Sigmoid colon (tissue), 7 donors: ENCODE results near the gene SIPA1. TPM values are rescaled to one million over a fixed set of nuclear protein-coding genes. Genes with fewer than 3 reads are reported as not detected.
A peak's percentile ranks its signal among the peaks of the same experiment; 100 is the strongest.

Source experiments
- DNase-seq: peaks from one replicate; pipeline ENCODE4 v3.0.0-alpha.2; 2019
- H3K27ac ChIP-seq, 4 donors: fragments of 200-600 bp; sonication (generic); one replicate each; pipeline ENCODE4 v1.5.1; 2016 to 2019; ENCODE audit warnings: mild to moderate bottlenecking in 1 of 4
- H3K27me3 ChIP-seq, 3 donors: fragments of 200-600 bp; sonication (generic); one replicate each; pipeline ENCODE4 v1.5.1; 2019; ENCODE audit warnings: mild to moderate bottlenecking in 1 of 3
- H3K36me3 ChIP-seq, 4 donors: fragments of 200-600 bp; sonication (generic); one replicate each; pipeline ENCODE4 v1.5.1; 2016 to 2019
- H3K4me1 ChIP-seq, 4 donors: fragments of 200-600 bp; sonication (generic); one replicate each; pipeline ENCODE4 v1.5.1; 2017 to 2019
- H3K4me3 ChIP-seq, 4 donors: fragments of 200-600 bp; sonication (generic); one replicate each; pipeline ENCODE4 v1.5.1; 2017 to 2019; ENCODE audit warnings: mild to moderate bottlenecking in 2 of 4, moderate library complexity in 1 of 4
- H3K9me3 ChIP-seq, 4 donors: fragments of 200-600 bp in 3 of 4; sonication (generic) in 3 of 4; one replicate each; pipeline versions ENCODE4 v1.5.1 to v1.6.1; 2013 to 2019
- EP300 ChIP-seq, 4 donors: sonication (generic); formaldehyde crosslinking; IDR thresholded peaks; one replicate each; pipeline ENCODE4 v1.6.1; 2017; ENCODE audit warnings: antibody characterized with exemption in 4 of 4
- POLR2A ChIP-seq, 2 donors: fragments of 450-650 bp; IDR thresholded peaks; one replicate each; pipeline ENCODE4 v1.6.1; 2016; ENCODE audit warnings: antibody characterized with exemption in 2 of 2, mild to moderate bottlenecking in 2 of 2, moderate library complexity in 2 of 2
- POLR2AphosphoS5 ChIP-seq, 4 donors: sonication (generic); formaldehyde crosslinking; IDR thresholded peaks; one replicate each; pipeline ENCODE4 v1.6.1; 2017; ENCODE audit warnings: antibody characterized with exemption in 4 of 4
- WGBS, 2 donors: extraction: QIAGEN DNeasy Blood & Tissue Kit; methylation state at CpG; one replicate each; pipeline ENCODE4 v1.1.7; 2013; 5-methylcytosine and 5-hydroxymethylcytosine counted together
- intact Hi-C: fragments of 100-400 bp; cut with DNase I; formaldehyde crosslinking; loops from one replicate; pipeline ENCODE4 v1.15.1; 2023
- polyA plus RNA-seq, 3 donors: library from polyadenylated mRNA; stranded (reverse); fragments of 200-250 nt; gene quantifications; one replicate each; pipeline ENCODE4 v1.2.3, GENCODE V29; 2013
- total RNA-seq, 4 donors: library from RNA; depleted of rRNA; stranded (reverse); fragments of >200 nt; gene quantifications; one replicate each; pipeline ENCODE4 v1.1.0, GENCODE V29; 2016
- TF ChIP-seq, protein P1 (sequence below), 4 experiments: fragments of 450-650 bp in 3 of 4; fragments of 200-600 bp in 1 of 4; IDR thresholded peaks; one replicate each; pipeline ENCODE4 v1.5.1; 2016 to 2019; ENCODE audit warnings: antibody characterized with exemption in 4 of 4, mild to moderate bottlenecking in 3 of 4, moderate library complexity in 2 of 4
- donor health status: healthy with polysubstance abuse.
- donor health status: Bipolar disorder and iron deficiency.
- donor health status: healthy.

The SIPA1 gene
- total and polyA plus RNA-seq, 7 donors: 19.9 to 53.6 (median 30.7) TPM

DNA sequence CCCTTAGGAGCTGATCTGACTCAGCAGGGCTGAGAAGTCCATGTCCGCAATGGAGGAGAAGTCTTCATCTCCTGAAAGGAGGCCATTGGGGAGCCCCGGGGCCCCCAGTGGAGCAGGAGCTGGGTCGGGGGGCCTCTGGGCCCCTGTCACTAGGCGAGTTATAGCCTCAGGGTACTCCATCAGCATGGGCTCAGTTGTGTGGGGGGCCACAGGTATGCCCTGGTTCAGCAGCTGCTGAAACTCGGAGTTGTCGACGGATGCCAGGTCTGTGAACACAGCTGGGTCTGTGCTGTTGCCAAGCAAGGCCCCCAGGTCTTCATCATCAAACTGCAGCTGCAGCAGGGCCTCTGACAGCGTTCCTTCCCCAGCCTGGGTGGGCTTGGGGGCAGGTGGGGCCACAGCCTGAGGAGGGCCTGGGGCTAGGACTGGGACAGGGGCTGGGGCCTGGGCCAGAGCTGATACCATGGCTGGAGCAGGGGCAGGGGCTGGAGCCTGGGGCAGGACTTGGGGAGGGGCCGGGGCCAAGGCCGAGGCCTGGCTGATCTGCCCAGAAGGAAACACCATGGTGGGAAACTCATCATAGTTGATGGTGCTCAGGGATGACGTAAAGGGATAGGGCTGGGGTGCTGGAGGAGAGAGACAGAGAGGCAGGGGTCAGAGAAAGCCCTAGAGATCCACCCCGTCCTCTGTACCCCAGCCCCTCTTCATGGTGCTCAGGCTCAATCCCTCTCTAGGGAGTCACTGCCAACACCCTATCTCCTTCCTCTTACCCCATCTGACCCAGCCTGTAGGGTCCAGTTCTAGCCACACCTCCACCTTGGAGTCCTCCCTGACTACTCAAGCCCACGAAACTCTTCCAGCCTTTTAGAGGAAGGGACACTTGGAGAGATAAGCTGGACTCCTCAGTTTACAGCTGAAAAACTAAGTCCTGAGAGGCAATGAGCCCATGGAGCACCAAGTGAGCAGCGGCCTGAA, 16.8 kb downstream of the SIPA1 start:
- intact Hi-C loops: no loop called here

DNA sequence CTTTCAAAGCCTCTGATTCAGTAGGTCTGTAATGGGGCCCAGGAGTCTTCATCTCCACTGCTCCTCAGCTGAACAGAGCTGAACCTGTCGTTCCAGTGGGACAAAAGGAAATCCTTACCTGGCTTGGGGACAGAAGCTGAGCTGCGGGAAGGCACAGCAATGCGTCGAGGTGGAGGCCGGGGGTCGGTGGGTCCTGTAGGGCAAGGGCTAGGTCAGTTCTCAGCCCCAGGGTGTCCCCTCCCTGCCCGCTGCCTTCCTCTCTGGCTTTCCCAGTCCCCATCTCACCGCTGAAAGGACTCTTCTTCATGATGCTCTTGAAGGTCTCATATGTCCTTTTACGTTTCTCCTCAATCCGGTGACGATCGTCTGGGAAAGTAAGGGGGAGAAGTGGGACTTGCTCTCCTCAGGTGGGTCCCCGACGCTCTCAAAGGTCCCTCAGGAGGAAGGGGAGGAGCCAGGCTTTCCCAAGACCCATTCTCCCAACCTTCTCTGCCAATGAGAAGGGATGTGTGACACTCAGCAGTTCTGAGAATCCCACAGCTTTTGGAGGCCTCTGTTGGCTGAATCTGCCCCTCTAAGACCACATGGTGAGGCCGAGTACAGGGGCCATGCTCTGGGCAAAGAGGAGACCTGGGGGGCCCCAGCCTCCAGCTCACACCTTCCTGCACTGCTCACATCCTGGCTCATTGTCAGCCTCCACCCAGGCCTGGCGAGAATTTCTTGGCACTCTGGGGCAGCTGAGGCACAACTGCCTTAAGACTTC, 17.9 kb downstream of the SIPA1 start:
- no peaks in the 10 kb centered on the region for H3K27me3 ChIP-seq
- H3K4me1 ChIP-seq: peaks cover 0 to 46% (median 41%) of the 10 kb centered on the region in 4 donors
- H3K36me3 ChIP-seq: peaks cover 49 to 73% (median 65%) of the 10 kb centered on the region in 4 donors
- DNase-seq: peak; percentile 60
- H3K9me3 ChIP-seq: no peaks in the 10 kb centered on the region
- 91 to 93% methylated on average over 16 of the region's 16 CpGs for WGBS, 2 donors
- no peak overlapping the region for H3K27ac ChIP-seq
- intact Hi-C loops: no loop called here
- H3K4me3 ChIP-seq: no peak overlapping the region
- TF ChIP-seq EP300 (IDR thresholded peaks at IDR 0.05): no peak
- no peak for TF ChIP-seq POLR2A (IDR thresholded peaks at IDR 0.05)
- no peak for TF ChIP-seq POLR2AphosphoS5 (IDR thresholded peaks at IDR 0.05)
- TF ChIP-seq, protein P1, sequence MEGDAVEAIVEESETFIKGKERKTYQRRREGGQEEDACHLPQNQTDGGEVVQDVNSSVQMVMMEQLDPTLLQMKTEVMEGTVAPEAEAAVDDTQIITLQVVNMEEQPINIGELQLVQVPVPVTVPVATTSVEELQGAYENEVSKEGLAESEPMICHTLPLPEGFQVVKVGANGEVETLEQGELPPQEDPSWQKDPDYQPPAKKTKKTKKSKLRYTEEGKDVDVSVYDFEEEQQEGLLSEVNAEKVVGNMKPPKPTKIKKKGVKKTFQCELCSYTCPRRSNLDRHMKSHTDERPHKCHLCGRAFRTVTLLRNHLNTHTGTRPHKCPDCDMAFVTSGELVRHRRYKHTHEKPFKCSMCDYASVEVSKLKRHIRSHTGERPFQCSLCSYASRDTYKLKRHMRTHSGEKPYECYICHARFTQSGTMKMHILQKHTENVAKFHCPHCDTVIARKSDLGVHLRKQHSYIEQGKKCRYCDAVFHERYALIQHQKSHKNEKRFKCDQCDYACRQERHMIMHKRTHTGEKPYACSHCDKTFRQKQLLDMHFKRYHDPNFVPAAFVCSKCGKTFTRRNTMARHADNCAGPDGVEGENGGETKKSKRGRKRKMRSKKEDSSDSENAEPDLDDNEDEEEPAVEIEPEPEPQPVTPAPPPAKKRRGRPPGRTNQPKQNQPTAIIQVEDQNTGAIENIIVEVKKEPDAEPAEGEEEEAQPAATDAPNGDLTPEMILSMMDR (IDR thresholded peaks at IDR 0.05): no peak

More for the DNA sequence above, 16.8 kb downstream of the SIPA1 start:
- 87 to 91% methylated on average over 14 of the region's 14 CpGs for WGBS, 2 donors
- Histone ChIP-seq H3K4me3 (no peak overlapping the region), H3K9me3 (no peaks in the 10 kb centered on the region), H3K4me1 (peaks cover 0 to 36% (median 32%) of the 10 kb centered on the region in 4 donors), H3K27ac (peak overlapping the region; percentile 90 to 98 (median 95)), H3K36me3 (peaks cover 46 to 73% (median 59%) of the 10 kb centered on the region in 4 donors), H3K27me3 (no peaks in the 10 kb centered on the region)
- TF ChIP-seq POLR2AphosphoS5 (IDR thresholded peaks at IDR 0.05) (no peak), POLR2A (IDR thresholded peaks at IDR 0.05) (no peak), EP300 (IDR thresholded peaks at IDR 0.05) (no peak)
- TF ChIP-seq, protein P1 (IDR thresholded peaks at IDR 0.05): no peak
- peak; percentile 65 for DNase-seq

DNA sequence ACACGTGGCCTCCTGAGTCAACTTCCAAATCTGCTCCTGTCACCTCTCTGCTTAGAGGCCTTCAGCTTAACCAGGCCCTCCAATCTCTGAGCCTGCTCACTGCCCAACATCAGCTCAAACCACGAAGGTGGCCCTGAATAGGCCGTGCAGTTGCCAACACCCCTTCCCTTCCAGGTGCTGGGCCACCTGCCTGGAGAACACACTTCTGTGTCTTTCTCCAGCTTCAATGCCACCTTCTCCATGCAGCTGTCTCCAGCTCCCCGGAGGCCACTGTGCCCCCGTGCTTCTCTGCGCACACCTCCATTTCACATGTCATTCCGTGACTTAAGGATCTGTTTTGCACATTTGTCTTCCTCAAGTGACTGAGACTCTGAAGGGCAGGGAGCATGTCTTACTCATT, 19.5 kb downstream of the SIPA1 start:
- Histone ChIP-seq H3K4me1 (peaks cover 0 to 44% (median 41%) of the 10 kb centered on the region in 4 donors), H3K36me3 (peaks cover 49 to 79% (median 67%) of the 10 kb centered on the region in 4 donors), H3K4me3 (no peak overlapping the region), H3K9me3 (no peaks in the 10 kb centered on the region), H3K27ac (no peak overlapping the region), H3K27me3 (no peaks in the 10 kb centered on the region)
- no peak for TF ChIP-seq EP300 (IDR thresholded peaks at IDR 0.05)
- TF ChIP-seq POLR2AphosphoS5 (IDR thresholded peaks at IDR 0.05): no peak
- TF ChIP-seq POLR2A (IDR thresholded peaks at IDR 0.05): no peak
- TF ChIP-seq, protein P1 (IDR thresholded peaks at IDR 0.05): no peak
- intact Hi-C loops: no loop called here
- DNase-seq: no peak
- WGBS, 2 donors: 90 to 92% methylated on average over 7 of the region's 7 CpGs

DNA sequence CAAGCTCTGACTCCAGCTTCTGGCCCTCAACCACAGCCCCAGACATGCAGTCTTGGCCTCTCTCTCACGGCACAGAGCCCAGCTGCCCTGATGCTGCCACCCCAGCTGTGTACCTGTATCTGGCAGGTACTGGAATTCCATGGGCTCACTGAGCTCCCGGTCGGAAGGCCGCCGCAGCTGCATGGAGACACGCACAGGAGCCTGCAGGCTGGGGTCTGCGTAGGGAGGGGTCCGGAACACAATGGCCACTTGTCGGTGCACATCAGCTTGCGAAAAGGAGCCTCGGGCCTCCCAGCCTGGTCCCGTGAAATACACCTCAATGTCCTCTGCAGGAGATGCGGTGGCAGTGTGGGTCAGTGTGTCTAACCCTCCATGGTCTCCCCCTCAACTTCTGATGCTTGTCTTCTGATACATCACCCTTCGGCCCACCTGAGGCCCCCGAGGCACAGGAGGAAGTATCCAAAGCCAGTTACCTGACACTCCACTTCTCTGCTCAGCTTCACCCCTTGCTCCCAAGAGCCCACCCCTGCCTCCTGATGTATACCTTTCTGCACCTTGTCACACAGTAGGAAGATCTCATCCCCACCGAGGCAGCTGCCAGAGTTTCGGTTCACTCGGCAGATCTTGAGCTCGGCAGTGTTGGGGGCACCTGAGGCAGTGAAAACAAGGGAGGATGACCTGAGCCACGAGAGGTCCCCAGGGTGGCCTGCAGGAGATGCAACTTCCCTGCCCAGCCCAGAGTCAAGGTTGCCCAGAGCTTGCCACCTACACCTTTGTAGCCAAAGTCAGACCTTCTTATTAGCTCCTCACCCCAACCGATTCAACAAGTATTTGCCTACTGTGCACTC, 20.5 kb downstream of the SIPA1 start:
- no peaks in the 10 kb centered on the region for H3K27me3 ChIP-seq
- DNase-seq: peak; percentile 64
- no peak overlapping the region for H3K4me3 ChIP-seq
- peaks cover 49 to 79% (median 67%) of the 10 kb centered on the region in 4 donors for H3K36me3 ChIP-seq
- no peak overlapping the region for H3K27ac ChIP-seq
- H3K4me1 ChIP-seq: peaks cover 0 to 39% (median 35%) of the 10 kb centered on the region in 4 donors
- WGBS, 2 donors: 93 to 94% methylated on average over 21 of the region's 21 CpGs
- no peak for TF ChIP-seq POLR2AphosphoS5 (IDR thresholded peaks at IDR 0.05)
- TF ChIP-seq, protein P1 (IDR thresholded peaks at IDR 0.05): no peak
- no peaks in the 10 kb centered on the region for H3K9me3 ChIP-seq
- intact Hi-C loops: no loop called here
